GM21360 (cell line): ENCODE results near the gene CLEC2B.

ENCODE experiments used
- ATAC-seq: cut with Tn5 transposase; IDR thresholded peaks from one replicate; pipeline ENCODE4 v1.9.1; 2021; ENCODE audit warnings: mild to moderate bottlenecking, moderate library complexity; ENCODE audit not compliant: unreplicated experiment

CLEC2B gene

DNA sequence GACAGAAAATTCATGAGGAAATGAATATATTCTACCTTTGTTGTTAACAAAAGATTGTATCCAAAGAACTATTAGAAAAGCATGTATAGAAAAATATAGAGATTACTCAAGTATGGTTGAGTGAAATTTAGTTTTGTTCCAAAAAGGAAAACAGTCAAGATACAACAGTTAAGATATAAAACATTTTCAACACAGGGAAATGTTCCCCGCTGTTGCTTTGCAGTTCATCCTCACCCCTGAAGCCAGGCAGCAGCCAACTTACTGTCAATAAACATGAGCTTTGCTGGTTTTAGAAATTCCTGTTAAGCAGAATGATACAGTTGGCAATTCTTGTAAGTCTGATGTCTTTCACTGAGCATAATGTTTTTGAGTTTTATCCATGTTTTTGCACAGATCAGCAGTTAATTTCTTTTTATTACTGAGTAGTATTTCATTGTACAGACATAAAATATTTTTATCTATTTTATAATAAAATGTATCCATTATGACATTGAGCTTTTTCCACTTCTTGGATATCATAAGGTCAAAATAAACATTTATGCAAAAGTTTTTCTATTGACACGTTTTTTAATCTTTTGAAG, 1.2 kb upstream of the CLEC2B start:
- no peak for ATAC-seq

DNA sequence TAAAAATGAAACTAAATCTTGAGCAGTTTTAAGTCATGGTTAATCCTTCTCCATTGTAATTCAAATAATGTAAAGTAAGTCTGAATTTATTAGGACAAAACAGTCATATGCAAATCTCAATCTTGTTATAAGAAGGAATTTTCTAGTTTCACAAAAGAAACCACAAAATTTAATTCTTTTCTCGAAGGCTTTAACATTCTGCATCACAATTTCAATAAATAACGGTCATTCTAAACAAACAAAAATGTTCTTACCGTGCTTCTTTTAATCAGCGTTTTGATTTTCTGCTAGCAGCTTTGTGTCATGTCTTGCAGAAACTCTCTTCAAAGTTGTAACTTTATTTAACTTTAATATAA, 225 bp downstream of the CLEC2B start:
- ATAC-seq = no peak

DNA sequence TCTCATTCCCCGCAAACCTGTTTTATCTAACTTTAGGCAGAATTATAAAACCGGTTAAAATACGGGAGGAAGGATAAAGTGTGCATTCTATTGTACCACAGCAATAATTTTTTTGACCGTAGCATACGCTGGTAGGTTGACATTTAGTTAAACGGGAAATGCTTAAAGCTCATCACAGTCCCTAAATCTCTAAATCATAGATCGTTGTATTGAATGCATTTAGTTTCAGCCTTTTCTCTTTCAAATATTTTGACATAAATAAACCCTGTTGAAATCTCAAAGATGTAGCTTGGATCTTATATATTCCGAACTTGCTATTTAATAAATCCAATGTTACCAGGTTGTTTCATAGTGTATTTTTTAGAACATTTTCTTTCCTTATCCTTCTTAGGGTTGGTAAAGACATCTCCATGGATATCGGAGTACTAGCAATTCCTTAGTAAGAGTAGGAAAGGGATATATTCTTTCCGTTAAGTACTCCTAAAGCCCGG, 798 bp downstream of the CLEC2B start:
- ATAC-seq = no peak

DNA sequence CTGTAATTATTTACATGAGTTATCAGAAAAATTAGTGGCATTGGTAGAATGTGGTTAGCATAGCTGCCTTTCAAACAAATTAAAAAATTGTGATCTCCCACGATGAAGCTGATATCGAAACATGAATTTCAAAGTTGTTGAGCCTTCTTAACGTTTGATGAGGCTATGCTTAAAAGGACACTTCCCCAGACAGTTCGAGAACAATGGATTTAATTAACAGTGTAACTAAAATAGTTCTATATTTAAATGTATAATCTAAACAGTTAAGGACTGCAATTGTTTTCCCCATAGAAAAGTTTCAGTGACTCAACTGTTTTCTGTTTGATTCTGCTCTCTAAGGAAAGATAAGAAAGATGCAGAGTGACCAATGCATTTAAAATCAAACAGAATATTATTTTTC, 1.6 kb downstream of the CLEC2B start:
- no peak for ATAC-seq

DNA sequence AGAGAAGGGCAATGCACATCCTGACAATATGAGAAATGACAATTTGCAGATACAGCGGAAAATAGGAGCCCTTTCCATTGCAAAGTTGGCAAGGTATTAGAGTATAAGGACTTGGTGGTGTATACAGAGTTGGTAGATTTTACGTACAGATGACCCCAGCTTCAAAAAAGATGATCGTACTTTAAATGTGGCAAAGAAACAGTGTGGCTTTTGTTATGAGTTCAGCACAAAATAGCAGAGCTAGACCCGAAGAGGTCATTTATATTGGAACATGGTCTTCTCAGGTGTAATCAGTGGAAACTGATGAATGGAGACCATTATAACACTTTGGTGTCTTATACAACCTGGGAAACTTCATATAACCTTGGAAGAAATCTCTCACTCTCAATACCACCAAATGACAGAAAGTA, 2.3 kb downstream of the CLEC2B start:
- no peak for ATAC-seq

DNA sequence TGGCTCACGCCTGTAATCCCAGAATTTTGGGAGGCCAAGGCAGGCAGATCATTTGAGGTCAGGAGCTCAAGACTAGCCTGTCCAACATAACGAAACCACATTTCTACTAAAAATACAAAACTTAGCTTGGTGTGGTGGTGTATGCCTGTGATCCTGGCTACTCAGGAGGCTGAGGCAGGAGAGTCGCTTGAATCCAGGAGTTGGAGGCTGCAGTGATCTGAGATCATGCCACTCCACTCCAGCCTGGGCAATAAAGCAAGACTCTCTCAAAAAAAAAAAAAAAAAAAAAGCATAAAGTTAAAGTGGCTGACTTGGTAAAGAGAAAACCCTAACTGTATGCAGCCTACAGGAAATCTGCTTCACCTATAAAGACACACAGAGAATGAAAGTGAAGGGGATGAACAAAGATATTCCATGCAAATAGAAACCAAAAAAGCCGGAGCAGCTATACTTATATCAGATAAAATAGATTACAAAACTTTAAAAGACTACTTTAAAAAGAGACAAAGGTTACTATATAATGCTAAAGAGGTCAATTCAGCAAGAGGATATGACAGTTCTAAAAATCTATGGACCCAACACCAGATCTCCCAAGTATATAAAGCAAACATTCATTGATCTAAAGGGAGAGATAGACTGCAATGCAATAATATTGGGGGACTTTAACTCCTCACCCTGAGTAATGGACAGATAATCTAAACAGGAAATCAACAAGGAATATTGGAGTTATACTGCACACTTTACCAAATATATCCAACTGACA, 4.1 kb downstream of the CLEC2B start:
- ATAC-seq = no peak

DNA sequence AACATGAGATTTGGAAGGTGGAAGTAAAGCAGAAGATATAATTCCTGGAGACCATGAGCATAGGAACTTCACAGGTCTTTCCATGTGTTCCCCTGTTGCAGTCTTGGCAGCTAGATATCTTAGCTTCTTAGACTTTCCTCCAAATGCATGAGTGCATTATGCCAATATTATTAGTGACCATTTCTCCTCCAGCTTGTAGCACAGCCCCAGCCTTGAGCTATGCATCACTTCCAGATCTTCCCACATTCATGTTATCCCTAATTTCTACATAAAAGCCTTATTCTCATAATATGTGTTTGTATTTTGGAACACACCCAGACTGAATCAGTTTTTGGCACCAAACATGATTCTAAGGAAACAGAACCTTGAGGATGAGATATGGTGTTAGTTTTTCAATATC, 11.0 kb downstream of the CLEC2B start:
- no peak for ATAC-seq

DNA sequence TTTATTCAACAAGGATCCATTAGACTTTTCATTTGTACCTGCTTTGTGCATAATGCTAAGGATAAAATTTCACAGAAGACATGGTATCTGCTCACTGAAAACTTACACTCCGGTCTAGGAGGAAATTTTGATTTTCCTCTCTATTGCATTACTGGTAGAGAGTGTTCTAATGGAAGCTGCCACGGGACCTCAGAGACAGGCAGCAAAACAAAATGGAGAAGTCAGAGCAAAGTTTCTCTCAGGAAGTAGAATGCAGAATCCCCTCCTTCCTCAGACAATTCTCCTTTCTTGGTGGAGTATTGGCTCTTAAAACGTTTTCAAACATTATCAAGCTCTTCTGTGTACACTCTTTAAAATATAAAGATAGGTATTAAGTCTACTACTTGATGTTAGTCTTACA, 12.3 kb downstream of the CLEC2B start:
- ATAC-seq = no peak

DNA sequence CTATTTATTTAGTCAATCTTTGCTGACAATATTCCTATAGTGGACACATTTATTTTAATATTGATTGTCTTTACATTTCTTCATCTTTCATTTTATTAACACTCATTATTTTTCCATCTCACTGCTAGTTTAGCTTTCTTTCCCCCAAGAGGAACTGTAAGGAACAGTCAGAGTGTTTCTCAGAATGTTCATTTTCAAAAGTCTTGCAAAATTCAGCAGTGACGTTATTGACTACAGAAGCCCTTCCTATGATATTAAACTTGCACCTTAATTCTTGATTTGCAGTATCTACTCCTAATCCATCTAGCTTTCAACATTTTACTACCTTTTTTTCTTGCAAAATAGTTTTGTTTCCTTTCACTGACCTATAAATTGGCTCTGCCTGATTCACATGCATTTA, 13.0 kb downstream of the CLEC2B start:
- no peak for ATAC-seq

DNA sequence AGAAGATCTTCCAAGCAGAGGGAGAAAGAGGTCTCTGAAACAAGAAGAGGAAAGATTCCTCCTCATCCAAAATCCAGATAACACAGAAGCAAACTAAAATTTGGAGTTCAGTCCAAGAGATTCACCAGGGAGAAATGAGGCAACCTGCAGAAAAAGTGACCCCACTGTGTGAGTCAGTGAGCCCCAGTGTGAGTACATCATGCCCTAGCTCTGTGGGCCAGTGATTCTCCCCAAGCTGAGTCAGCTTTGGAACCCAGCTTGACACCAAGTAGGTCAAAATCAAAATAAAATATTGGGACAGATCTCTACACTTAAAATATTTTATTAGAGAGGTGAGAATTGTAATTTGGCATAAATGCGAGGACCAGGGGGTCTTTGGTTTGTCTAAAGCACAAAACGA, 17.2 kb downstream of the CLEC2B start:
- no peak for ATAC-seq

DNA sequence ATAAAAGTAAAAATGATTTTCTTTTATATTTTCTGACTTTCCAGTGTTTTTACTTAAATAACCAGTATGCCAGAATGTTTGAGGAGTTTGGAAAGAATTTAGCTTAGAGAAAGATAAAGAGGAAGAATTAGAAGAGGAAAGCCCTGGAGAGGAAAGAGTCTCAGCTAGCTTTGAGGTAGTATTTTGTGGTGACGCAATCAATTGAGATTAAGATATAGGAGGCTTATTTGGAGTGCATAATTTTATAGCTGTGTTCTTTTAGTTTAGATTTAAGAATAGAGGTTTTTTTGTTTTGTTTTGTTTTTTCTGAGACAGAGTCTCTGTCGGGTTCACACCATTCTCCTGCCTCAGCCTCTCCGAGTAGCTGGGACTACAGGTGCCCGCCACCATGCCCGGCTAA, 18.1 kb downstream of the CLEC2B start:
- no peak for ATAC-seq

DNA sequence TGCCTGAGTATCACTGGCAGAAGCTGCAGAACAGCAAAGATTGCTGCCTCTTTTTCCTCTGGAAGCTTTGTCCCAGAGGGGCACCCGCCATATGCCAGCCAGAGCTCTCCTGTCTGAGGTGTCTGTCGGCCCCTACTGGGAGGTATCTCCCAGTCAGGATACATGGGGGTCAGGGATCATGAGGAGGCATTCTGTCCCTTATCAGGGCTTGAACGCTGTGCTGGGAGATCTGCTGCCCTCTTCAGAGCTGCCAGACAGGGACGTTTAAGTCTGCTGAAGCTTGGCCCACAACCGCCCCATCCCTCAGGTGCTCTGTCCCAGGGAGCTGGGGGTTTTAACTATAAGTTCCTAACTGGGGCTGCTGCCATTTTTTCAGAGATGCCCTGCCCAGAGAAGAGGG, 20.3 kb downstream of the CLEC2B start:
- no peak for ATAC-seq

DNA sequence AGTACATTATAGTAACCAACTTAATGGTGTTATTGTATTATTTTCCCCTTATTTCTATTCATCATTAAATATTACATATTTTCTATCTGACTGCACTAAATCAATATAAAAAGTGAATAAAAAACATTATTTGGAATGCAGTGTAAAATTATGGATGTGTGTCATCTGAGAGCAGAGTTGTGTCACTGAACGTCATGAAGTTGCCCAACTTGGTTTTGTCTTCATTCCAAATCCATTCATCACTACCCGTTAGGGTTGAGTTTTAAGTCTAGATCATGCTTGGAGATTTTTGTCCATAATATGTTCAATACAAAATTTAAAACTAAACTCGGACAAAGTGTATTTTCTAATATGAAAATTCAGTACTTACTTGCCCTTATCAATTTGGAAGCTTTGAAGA, 25.7 kb downstream of the CLEC2B start:
- ATAC-seq = no peak

DNA sequence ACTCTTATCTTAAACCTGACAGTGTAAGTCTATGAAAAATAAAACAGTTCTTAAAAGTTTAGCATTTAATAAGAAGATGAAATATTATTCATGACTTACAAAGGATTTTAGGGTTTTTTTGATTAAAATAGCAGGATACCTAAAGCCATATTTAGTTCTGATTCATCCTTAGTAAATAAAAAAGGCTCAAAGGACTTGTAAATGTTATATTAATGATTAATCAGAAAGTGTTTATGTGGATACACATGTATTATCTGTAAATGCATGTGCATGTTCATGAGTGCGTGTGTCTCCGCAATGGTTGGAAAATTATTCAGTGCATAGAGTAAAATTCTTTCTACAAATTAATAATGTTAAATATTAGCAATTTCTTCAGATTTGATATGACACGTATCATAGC, 37.4 kb downstream of the CLEC2B start:
- no peak for ATAC-seq

DNA sequence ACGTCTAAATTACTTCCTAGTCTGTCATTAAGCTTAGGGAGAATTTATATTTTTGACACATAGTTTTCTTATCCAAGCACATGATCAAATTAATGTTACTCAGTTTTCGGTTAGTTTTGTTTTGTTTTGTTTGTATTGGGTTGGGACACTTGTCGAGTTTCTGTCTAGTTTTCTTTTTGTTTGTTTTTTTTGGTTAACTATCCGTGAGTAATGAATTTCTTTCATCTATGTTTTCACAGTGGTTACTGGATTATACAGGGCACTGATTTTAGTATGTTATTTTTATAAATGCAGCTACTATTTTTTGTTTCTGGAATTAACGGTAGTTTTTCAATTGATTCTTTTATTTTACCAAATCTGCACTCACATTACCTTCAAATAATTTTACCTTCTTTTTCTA, 39.2 kb downstream of the CLEC2B start:
- ATAC-seq = no peak

DNA sequence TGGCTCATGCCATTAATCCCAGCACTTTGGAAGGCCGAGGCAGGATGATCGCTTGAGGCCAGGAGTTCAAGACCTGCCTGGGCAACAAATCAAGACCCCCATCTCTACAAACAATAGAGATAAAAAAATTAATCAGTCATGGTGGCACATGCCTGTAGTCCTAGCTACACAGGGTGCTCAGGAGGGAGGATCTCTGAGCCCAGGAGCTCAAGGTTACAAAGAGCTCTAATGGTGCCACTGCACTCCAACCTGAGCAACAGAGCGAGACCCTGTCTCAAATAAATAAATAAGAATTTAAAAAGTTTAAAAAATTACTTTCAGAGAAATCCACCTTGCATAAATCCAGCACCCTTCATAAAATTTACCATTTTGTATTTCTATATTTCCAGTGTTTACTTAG, 39.7 kb downstream of the CLEC2B start:
- ATAC-seq = no peak

DNA sequence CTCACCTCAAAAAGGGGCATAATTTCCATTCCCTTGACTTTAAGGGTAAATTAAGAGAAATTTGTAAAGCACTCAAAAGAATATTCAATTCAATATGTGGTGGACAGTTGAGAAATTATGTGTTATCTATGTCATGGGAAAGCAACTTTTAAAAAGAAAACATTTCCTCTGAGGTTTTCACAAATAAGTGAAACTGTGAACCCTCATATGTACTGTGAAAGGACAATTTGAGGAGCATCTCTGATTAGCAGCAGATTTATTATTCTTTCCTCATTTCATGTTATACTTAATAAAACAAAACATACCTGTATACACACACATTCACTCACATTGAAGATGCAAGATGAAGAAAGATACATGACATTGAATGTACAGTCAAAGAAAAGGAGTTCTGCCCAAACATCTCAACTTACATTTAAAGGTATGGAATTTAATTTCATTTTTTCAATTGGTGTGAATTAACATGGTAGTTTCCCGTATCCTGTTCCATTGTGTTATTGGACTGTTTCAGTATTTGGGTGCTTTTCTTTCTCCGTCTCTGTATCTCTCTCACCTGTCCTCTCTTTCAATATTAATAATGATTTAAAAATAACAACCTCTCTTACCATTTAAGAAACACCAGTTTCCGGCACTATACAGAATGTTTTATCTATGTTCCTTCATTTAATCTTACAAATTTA, 41.8 kb downstream of the CLEC2B start, which contains the start of gene KLRF1:
Gene KLRF1, plus strand, starts transcription at position 273 of the 680 bp plus-strand sequence. Its CDS starts 64 bp downstream, at position 337.
- no peak for ATAC-seq

DNA sequence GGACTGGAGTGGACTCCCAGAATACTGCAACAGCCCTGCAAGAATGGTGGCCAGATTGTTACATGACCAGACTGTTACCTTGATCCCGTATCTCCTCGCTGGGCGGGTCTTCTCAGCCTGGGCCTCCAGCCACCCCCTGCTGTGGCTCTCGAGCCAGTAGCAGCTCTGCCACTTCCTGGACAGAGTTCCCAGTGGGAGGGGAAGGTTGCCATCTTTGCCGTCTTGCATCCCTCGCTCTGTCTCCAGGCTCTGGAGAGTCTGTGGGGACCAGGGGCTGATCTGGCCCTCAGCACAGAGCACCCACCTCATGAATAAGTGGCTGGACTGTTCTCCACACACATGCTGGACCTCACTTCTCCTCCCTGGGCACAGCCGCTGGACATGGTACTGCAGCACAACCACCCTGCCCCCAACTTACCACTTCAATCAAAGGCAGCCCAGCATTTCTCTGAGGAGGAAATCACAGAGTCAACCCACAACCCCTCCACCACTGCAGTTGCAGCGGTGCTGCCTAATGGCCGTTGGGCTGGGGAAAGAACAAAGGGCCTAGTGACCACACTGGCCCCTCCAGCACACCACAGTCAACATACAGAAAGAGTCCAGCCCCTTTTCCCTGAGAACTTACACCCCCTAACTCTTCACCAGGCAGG, 48.7 kb downstream of the CLEC2B start:
- no peak for ATAC-seq

DNA sequence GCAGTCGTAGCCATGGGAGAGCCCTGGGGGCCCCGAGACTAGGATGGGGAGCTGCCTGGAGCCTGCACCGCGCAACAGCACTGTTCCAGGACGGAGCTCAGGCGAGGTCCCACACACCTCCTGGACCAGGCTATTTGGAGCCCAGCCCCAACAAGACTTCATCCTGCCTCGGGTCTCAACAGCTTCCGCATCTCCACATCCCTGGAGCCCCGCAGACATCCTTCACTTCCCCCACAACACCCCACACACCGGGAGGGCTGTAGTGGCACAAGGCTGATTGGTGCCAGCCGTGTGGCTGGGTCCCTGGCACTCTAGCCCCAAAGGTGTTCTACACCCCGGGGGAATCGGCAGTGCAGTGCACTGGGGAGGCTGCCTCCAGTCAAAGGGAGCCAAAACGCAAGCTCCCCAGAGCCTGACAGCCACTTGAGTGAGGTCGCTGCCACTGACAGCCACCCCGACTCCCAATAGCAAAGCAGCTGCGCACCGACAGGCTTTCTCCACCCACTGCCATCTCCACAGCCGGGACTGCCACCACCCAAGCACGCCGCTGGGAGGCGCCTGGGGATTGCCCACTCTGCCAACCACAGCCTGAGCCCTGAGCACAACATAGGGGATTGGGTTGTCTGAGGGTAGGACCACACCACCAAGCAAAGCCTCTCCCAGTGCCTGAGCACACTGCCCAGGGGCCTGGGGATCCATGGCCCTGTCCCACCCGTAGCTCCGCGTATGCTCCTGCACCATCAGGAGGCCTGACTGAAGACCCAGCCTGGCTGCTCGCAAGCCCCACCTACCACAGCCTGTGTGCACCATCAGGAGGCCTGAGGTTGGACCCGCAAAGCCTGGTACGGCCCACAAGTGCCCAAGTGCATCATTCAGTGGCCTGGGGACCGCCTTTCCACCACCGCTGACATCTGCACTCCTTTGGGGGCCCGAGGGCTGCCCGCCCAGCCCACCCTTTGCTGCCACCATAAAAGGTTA, 55.0 kb downstream of the CLEC2B start:
- ATAC-seq = peak; percentile 92

DNA sequence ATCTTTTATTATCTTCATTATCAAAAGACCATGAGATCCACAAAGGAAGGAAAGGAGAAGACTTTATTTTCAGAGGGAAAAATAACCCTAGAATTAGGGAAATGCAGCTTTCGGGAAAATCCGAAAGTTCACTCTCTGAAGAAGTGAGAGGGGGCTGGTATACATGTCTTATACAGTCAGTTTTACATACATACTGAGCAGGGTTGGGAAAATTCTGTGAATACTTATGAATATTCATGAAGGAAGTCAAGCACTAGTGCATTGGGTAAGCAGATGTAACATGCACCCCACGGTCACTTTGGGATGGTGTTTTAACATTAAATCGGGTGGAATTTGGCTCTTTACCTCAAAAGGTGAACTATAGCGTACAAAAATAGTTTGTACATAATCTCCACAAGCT, 57.5 kb downstream of the CLEC2B start:
- ATAC-seq = no peak
